Stimulated activated CD8-positive, alpha-beta memory T cell treated with anti-CD3 and anti-CD28 coated beads, Interleukin-12 subunit alpha, Interleukin-12 subunit beta, amount 100 ng/mL, for 24 hours (primary cell): ENCODE results near the gene ZMYND8.
"Not testable (repeated sequence)": the region's sequence is repeated elsewhere in the genome, so short reads cannot be mapped to it uniquely, and the experiment has no call there.

Experiments
- DNase-seq: peaks from one replicate; pipeline ENCODE4 v3.0.0-alpha.2; 2020; ENCODE audit errors: extremely low read depth

ZMYND8 gene

DNA sequence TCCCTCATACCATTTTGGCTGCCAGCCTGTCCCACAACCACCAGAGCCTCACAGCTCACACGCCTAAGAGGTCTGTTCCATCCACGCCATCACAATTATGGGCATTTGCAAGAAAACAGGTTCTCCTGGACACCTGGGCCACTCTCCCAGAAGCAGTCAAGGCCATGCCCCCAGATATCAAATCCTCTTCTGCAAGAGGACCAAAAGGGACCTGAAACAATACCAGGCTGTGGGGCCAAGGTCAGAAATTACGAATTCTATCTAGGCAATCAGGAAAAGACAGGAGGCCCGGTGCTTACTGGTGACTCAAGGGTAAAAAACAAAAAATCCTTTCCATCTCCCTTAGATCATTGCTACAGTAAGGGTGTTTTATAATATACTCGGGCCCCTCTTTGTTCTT is 69.8 kb downstream of the ZMYND8 start:
- no peak for DNase-seq

- DNase-seq, result no peak
These were observed 71.3 kb downstream of the ZMYND8 start for GRCh38 chr20:47285189-47285588.

- no peak for DNase-seq
These were observed 72.1 kb downstream of the ZMYND8 start for GRCh38 chr20:47284373-47284772.

GRCh38 chr20:47283411-47283810 is 73.1 kb downstream of the ZMYND8 start:
- DNase-seq, result no peak

GRCh38 chr20:47282864-47283263 is 73.6 kb downstream of the ZMYND8 start:
- no peak for DNase-seq

- no peak for DNase-seq
These were observed 75.1 kb downstream of the ZMYND8 start for GRCh38 chr20:47281376-47281775.

GRCh38 chr20:47280668-47281067 is 75.8 kb downstream of the ZMYND8 start:
- no peak for DNase-seq

DNA sequence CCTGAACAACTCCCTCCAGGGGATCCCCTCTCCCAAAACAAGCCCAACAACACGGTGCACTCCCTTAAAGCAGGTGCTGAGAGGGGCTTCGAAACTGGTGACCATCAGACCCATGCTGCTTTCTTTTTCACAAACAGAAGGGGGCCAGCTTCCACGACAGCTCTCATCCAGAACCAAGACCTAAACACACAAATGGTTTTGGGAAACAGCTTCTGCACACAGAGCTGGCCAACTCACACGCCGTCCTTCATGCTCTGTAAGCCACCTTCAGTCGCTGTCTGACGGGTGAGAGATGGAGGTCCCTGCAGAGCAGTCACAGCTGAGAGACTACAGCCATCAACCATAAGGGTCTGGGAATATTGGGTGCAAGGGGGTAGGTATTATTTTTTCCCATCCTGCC is 76.3 kb downstream of the ZMYND8 start:
- no peak for DNase-seq

GRCh38 chr20:47278907-47279348 is 77.6 kb downstream of the ZMYND8 start:
- DNase-seq, result no peak

- DNase-seq, result not testable (repeated sequence)
These were observed 79.0 kb downstream of the ZMYND8 start for GRCh38 chr20:47277535-47277872.

DNA sequence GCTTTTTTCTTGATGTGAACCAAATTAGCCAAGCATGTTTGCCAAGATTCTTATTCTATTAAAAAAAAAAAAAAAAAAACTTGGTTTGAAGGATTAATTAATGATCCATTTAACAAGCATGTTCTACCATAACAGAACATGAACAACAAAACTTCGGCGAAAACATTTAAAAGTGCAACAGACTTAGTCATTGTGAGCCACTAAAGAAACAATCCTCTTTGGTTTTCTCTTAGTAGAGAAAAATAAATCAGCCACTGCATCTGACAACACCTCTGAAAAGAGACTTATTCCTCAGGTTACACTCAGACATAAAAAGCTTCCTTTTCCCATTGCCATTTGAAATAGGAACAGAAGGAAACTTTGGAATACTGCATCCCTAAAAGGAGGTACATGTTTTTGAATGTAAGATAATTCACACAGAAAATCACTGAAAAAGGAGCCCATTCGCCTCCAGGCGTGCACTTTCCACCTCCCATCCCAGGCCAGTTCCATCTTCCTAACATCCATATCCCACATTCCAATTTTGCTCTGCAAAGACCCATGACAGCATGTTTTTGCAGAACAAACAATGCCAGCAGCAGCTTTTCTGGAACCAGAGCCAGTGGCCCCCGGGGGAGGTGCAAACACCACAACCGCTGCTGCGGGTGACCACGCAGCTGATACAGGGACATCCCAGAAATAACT is 79.5 kb downstream of the ZMYND8 start:
- no peak for DNase-seq

DNA sequence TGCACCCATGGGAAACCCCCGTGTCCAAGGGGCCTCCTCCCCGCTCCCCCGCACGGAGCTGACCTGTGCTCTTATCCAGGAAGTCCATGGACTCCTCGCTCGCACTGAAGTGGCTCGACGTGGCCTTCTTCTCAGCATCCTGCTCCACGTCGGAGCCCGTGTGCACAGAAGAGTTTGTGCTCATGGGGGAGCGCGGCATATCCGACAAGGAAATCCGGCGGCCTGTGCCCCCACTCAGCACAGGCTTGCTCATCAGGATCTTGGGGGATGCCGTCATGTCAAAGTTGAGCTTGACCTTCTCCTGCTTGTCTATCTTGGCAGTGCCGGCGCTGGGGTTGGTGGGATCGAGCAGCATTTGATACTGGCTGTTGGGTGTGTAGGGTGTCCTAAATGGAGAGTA is 80.2 kb downstream of the ZMYND8 start:
- no peak for DNase-seq

GRCh38 chr20:47275548-47275947 is 81.0 kb downstream of the ZMYND8 start:
- no peak for DNase-seq

GRCh38 chr20:47274401-47275108 is 81.9 kb downstream of the ZMYND8 start:
- no peak for DNase-seq

DNA sequence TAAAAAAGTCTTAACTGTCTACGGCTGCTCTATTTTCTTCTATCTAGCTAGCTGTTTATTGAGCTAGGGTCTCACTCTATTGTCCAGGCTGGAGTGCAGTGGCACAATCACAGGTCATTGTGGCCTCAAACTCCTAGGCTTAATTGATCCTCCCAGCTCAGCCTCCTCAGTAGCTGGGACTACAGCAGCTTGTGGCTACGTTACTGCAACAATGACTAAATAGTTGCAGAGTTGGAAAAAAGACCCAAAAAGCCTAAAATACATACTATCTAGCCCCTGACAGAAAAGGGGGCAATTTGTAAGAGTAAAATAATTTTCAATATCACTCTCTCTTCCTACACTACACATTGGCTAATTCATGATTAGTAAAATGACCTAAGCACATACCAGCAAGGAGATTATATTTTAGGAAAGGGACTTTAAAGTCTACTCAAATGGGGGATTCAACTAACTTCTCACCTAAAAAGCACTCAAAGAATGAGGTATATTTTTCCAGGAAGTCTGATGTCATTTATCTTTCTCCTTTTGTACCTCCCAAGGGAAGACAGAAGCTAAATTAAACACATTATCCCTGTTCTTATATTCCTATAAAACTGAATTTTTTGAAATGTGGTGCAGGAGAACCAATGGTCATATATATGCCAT is 82.8 kb downstream of the ZMYND8 start:
- no peak for DNase-seq

GRCh38 chr20:47272893-47273590 is 83.5 kb downstream of the ZMYND8 start:
- DNase-seq, result peak; percentile 9

- DNase-seq, result no peak
These were observed 85.4 kb downstream of the ZMYND8 start for GRCh38 chr20:47271046-47271615.

- no peak for DNase-seq
These were observed 87.0 kb downstream of the ZMYND8 start for GRCh38 chr20:47269309-47270165.

DNA sequence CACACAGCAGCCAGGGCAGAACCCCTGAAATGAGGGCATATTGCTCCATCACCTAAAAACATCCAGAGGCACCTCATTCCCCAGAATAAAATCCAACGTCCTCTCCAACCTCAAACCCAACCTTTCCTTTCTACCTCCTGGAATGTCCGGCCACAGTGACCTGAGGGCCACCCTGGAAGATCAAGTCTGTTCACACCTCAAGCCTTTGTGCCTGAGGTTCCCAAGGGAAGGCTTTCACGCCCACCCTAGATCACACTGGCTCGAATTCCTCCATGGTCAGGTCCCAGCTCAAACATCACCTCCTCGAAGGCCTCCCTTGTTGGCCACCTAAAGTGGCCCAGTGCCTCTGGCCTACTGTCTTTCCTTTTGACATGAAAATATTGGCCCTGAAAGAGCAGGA is 88.9 kb downstream of the ZMYND8 start:
- DNase-seq, result no peak

DNA sequence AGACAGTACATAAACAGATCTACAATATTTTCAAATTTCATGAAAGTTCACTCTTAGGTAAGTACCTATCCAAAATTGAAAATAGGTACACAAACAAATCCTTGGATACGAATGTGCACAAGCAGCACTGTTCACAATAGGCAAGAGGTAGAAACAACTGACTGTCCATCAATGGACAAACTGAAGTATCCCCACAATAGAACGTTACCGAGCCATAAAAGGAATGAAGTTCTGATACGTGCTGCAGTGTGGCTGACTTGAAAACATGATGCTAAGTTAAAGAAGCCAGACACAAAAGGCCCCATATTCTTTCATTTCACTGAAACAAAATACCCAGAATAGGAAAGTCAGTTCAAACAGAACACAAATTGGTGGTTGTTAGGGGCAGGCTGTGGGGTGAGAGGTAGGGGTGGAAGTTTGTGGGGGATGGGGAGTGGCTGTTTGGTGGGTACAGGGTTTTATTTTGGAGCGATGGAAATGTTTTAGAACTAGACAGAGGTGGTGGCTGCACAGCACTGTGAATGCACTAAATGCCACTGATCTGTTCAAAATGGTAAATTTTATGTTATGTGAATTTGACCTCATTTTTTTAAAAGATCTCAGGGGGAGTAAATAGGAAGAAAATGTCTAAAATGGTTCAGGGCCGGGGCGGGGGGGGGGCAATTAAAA is 89.5 kb downstream of the ZMYND8 start:
- no peak for DNase-seq

- no peak for DNase-seq
These were observed 90.5 kb downstream of the ZMYND8 start for GRCh38 chr20:47265984-47266383.
